ENCODE results near the gene TBC1D17.
A peak's percentile ranks its signal among the peaks of the same experiment; 100 is the strongest.

TBC1D17 gene

GRCh38 chr19:49895566-49896297 is 18.2 kb downstream of the TBC1D17 start:
- no peak for DNase-seq

- peak; percentile 54 for DNase-seq
Measured at GRCh38 chr19:49896863-49897621, 19.5 kb downstream of the TBC1D17 start, which contains the start of gene IL4I1. Gene IL4I1 (minus strand): TSS chr19:49896887. CDS start chr19:49896160, 727 bp downstream.

GRCh38 chr19:49904136-49904535 is 26.6 kb downstream of the TBC1D17 start:
- no peak for DNase-seq

- DNase-seq = no peak
Measured at GRCh38 chr19:49906879-49907564, 29.5 kb downstream of the TBC1D17 start.

- no peak for DNase-seq
Measured at GRCh38 chr19:49907745-49908446, 30.4 kb downstream of the TBC1D17 start.

GRCh38 chr19:49908480-49909420 is 31.2 kb downstream of the TBC1D17 start:
- DNase-seq = no peak

GRCh38 chr19:49910179-49910578 is 32.7 kb downstream of the TBC1D17 start:
- no peak for DNase-seq

GRCh38 chr19:49911381-49912145 is 34.1 kb downstream of the TBC1D17 start:
- DNase-seq = no peak

DNA sequence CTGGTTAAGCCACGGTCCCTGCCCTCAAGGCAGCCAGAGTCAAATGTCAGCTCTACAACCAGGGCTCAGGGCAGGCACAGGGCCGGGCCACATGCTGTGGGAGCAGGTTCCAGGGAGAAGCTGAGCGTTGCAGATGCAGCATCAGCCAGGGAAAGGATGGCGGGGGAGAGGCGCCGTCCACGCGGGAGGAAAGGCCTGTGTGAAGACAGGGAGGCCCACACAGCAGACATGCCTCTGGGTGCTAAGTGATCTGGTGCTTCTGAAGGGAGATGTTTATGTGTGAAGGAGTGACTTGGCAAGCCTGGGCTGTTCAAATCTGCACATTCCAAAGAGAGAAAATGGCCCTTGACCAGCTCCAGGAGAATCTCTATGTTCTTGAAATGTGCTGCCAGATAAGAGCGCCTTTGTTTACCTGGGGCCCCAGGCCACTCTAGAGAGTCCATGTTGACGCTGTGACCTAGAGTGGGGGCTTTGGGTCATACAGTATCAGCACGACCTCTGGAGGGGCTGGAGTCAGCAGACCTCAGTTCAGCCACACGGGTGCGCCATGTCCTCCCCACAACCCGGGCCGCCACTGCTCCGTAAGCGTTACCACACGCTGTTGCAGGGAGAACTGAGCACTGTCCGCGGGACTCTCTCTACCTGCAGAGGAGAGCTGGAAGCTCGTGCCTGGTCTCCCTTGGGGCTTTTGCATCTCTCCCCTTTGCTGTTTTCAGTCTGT is 35.6 kb downstream of the TBC1D17 start:
- no peak for DNase-seq

DNA sequence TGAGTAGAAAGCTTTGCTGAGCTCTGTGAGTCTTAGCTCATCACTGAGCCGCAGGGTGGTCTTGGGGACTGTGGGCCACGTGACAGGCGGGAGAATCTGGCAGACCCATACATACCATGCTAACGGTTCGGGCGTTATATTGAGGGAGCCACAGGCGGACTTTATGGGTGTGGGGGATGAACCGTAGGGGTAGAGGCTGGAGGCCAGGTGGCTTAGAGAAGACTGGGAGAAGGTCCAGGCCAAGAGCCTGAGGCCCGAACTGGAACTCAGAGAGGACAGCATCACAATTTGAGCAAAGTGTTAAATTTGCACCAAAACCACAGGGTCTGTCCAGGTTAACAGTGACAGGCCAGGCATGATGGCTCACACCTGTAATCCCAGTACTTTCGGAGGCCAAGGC is 36.2 kb downstream of the TBC1D17 start:
- no peak for DNase-seq

DNA sequence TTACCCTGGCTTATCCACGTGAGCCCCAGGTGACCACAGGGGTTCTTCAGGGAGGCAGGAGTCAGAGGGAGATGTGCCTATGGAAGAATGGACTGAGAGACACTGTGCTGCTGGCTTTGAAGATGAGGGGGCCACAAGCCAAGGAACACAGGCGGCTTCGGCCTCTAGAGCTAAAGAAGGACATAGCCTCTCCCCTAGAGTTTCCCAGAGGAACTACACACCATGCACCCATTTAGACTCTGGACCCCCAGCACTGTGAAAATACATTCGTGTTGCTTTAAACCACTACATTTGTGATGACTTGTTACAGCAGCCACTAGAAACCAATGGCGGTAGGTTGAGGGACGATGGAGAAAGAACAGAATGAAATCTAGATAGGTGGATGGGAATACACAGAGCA is 37.8 kb downstream of the TBC1D17 start:
- DNase-seq = no peak

- DNase-seq = no peak
Measured at GRCh38 chr19:49916839-49917733, 39.6 kb downstream of the TBC1D17 start.

DNA sequence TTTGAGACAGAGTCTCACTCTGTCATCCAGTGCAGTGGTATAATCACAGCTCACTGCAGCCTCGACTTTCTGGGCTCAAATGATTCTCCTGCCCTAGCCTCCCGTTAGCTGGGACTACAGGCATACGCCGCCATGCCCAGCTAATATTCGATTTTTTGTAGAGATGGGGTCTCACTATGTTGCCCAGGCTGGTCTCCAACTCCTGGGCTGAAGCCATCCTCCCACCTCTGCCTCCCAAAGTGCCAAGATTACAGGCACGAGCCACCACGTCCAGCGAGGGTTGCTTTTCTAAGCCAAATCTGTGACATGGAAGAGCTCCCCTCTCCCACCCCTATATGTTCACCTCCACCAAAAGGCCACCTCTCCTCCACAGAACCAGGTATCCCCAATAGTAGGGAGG is 40.6 kb downstream of the TBC1D17 start:
- no peak for DNase-seq

- no peak for DNase-seq
Measured at GRCh38 chr19:49920624-49921363, 43.3 kb downstream of the TBC1D17 start.

GRCh38 chr19:49921871-49922795 is 44.6 kb downstream of the TBC1D17 start:
- DNase-seq = no peak

- DNase-seq = no peak
Measured at GRCh38 chr19:49923055-49924003, 45.8 kb downstream of the TBC1D17 start.

Measured in activated CD4-positive, alpha-beta T cell treated with anti-CD3 and anti-CD28 coated beads for 1 hour (primary cell).